Type B pancreatic cell (in vitro differentiated cells): ENCODE data around the gene EFNA4. TPM values are rescaled to one million over a fixed set of nuclear protein-coding genes. Genes with fewer than 3 reads are reported as not detected.

ENCODE experiments used
- DNase-seq: peaks from one replicate; pipeline ENCODE4 v3.0.0; 2021; ENCODE audit warnings: mixed read lengths; ENCODE audit not compliant: unreplicated experiment; ENCODE audit errors: extremely low spot score
- H3K27ac Mint-ChIP-seq: 2 replicates; pipeline ENCODE4 v1.8.0; 2021; ENCODE audit warnings: mild to moderate bottlenecking, mixed read lengths
- H3K27me3 Mint-ChIP-seq: 2 replicates; pipeline ENCODE4 v1.8.0; 2021; ENCODE audit warnings: mixed read lengths
- H3K36me3 Mint-ChIP-seq: 2 replicates; pipeline ENCODE4 v1.8.0; 2021; ENCODE audit warnings: mixed read lengths
- H3K4me1 Mint-ChIP-seq: one replicate; pipeline ENCODE4 v1.8.0; 2021; ENCODE audit warnings: mixed read lengths; ENCODE audit not compliant: unreplicated experiment
- H3K4me3 Mint-ChIP-seq: 2 replicates; pipeline ENCODE4 v1.8.0; 2021; ENCODE audit warnings: mild to moderate bottlenecking, mixed read lengths
- H3K9me3 Mint-ChIP-seq: 2 replicates; pipeline ENCODE4 v1.8.0; 2021; ENCODE audit warnings: mixed read lengths
- total RNA-seq: library from RNA; stranded (reverse); gene quantifications from 2 replicates; pipeline ENCODE4 v1.2.1, GENCODE V29; 2021; ENCODE audit warnings: low replicate concordance
- TF ChIP-seq, protein P1 (sequence below): fragments of 200-600 bp; sonication (generic); conservative IDR thresholded peaks from 2 replicates; pipeline ENCODE4 v1.5.0; 2021; ENCODE audit warnings: antibody characterized with exemption, mild to moderate bottlenecking

EFNA4 gene
- total RNA-seq, 1 donor from 2014 or later, result 22.1 TPM

DNA sequence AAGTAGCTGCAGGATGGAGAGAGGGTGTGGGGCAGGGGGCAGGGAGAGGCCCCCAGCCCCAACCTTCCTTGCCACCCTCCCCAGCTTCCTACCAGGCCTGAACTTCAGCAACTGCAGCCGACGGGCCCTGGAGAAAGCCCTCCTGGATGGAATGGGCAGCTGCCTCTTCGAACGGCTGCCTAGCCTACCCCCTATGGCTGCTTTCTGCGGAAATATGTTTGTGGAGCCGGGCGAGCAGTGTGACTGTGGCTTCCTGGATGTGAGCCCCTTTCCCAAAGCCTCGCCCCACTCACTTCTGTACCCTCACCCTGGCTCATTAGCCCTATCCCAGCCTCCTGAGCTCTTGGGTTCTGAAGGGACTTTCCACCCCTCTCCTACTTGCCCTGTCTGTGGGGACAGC, 6.4 kb upstream of the EFNA4 start:
- Mint-ChIP-seq H3K9me3 (no peaks in the 10 kb centered on the region), H3K36me3 (no peaks in the 10 kb centered on the region), H3K4me3 (no peak overlapping the region), H3K4me1 (peaks cover 11% of the 10 kb centered on the region), H3K27me3 (no peaks in the 10 kb centered on the region), H3K27ac (no peak overlapping the region)
- DNase-seq, result no peak
- TF ChIP-seq, protein P1, sequence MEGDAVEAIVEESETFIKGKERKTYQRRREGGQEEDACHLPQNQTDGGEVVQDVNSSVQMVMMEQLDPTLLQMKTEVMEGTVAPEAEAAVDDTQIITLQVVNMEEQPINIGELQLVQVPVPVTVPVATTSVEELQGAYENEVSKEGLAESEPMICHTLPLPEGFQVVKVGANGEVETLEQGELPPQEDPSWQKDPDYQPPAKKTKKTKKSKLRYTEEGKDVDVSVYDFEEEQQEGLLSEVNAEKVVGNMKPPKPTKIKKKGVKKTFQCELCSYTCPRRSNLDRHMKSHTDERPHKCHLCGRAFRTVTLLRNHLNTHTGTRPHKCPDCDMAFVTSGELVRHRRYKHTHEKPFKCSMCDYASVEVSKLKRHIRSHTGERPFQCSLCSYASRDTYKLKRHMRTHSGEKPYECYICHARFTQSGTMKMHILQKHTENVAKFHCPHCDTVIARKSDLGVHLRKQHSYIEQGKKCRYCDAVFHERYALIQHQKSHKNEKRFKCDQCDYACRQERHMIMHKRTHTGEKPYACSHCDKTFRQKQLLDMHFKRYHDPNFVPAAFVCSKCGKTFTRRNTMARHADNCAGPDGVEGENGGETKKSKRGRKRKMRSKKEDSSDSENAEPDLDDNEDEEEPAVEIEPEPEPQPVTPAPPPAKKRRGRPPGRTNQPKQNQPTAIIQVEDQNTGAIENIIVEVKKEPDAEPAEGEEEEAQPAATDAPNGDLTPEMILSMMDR, result no peak

DNA sequence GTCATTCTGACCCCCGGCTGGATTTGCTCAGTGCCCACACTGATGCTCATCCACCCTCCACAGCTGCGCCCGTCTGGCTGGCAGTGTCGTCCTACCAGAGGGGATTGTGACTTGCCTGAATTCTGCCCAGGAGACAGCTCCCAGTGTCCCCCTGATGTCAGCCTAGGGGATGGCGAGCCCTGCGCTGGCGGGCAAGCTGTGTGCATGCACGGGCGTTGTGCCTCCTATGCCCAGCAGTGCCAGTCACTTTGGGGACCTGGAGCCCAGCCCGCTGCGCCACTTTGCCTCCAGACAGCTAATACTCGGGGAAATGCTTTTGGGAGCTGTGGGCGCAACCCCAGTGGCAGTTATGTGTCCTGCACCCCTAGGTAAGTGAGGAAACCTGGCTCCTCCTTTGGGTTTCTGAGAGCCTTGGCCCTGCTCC, 5.7 kb upstream of the EFNA4 start:
- no peak overlapping the region for H3K27ac Mint-ChIP-seq
- no peak overlapping the region for H3K4me3 Mint-ChIP-seq
- H3K36me3 Mint-ChIP-seq, result no peaks in the 10 kb centered on the region
- DNase-seq, result no peak
- TF ChIP-seq, protein P1, result no peak
- no peaks in the 10 kb centered on the region for H3K9me3 Mint-ChIP-seq
- H3K27me3 Mint-ChIP-seq, result no peaks in the 10 kb centered on the region
- peaks cover 12% of the 10 kb centered on the region for H3K4me1 Mint-ChIP-seq

DNA sequence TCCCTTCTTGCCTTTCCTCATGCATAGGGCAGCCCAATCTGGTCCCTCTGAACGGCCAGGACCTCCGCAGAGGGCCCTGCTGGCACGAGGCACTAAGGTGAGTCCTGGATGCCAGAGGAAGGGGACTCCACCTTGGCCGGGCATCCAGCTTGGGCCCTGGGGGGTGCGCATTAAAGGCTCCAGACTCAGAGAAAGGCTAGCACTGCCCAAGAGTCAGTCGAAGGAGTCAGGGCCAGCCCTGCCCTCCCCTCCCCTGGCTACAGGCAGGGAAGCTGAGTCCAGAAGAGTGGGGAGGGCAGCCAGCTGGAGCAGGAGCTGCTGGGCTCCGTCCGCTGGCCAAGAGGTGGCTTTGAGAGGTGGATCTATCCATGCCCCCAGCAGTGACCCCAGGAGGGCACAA, 2.8 kb upstream of the EFNA4 start:
- no peak overlapping the region for H3K4me3 Mint-ChIP-seq
- H3K27ac Mint-ChIP-seq, result no peak overlapping the region
- H3K27me3 Mint-ChIP-seq, result peaks cover 3% of the 10 kb centered on the region
- no peaks in the 10 kb centered on the region for H3K36me3 Mint-ChIP-seq
- peaks cover 16% of the 10 kb centered on the region for H3K4me1 Mint-ChIP-seq
- no peak for DNase-seq
- TF ChIP-seq, protein P1, result no peak
- H3K9me3 Mint-ChIP-seq, result no peaks in the 10 kb centered on the region

DNA sequence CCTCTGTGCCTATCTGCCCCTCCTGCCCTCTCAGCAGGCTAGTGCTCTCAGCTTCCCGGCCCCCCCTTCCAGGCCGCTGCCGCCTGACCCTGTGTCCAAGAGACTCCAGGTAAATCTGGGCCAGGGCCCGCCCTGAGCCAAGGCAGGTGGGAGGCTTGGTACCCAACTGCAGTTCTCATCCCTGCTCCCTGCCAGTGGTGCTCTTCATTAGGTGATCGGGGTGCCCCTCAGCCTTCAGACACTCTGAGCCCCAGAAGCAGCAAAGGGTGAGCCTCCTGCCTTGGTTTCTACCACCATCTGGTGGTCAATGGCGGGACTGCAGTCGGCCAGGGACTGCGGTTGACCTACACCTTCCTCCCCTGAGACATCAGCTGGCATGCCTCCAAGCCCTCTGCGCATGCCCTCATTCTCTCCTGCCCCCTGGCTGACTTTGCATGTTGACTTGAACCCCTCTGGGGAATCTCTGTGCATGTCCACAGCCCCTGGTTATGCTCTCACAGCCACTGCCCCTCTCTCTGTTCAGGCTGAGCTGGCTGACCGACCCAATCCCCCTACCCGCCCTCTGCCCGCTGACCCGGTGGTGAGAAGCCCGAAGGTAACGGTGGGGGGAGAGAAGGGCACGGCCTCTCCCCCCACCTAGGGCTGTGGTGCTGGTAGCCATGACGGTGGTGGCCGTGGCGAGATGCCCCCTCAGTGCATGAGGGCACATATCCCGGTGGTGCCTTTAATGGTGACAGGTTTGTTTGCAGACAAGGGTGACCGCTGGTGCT, 2.0 kb upstream of the EFNA4 start:
- peak; percentile 96 for DNase-seq
- Mint-ChIP-seq H3K4me1 (peaks cover 16% of the 10 kb centered on the region), H3K27me3 (peaks cover 3% of the 10 kb centered on the region), H3K4me3 (peak overlapping the region; percentile 73), H3K27ac (peak overlapping the region; percentile 23), H3K9me3 (no peaks in the 10 kb centered on the region), H3K36me3 (no peaks in the 10 kb centered on the region)
- TF ChIP-seq, protein P1, result peak; percentile 96

DNA sequence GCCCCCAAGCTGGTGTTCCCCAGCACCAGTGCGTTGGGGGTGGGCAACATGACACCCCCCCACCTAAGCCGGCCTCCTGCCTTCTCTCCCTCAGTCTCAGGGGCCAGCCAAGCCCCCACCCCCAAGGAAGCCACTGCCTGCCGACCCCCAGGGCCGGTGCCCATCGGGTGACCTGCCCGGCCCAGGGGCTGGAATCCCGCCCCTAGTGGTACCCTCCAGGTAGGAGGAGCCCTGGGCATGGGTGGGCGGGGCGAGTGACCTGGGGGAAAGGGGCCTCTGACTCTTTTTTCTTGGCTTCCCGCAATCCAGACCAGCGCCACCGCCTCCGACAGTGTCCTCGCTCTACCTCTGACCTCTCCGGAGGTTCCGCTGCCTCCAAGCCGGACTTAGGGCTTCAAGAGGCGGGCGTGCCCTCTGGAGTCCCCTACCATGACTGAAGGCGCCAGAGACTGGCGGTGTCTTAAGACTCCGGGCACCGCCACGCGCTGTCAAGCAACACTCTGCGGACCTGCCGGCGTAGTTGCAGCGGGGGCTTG, 1.3 kb upstream of the EFNA4 start:
- no peaks in the 10 kb centered on the region for H3K36me3 Mint-ChIP-seq
- DNase-seq, result no peak
- peaks cover 16% of the 10 kb centered on the region for H3K4me1 Mint-ChIP-seq
- H3K9me3 Mint-ChIP-seq, result no peaks in the 10 kb centered on the region
- TF ChIP-seq, protein P1, result no peak
- peaks cover 3% of the 10 kb centered on the region for H3K27me3 Mint-ChIP-seq
- no peak overlapping the region for H3K27ac Mint-ChIP-seq
- H3K4me3 Mint-ChIP-seq, result peak overlapping the region; percentile 95
